ENCODE results near the gene PLD4.

Gene PLD4

GRCh38 chr14:104891664-104892530, 32.8 kb upstream of the PLD4 start:
- H3K9me3 ChIP-seq (ENCODE audit: control insufficient read depth, low read length): no peaks in the 10 kb centered on the region
- H3K14ac ChIP-seq (ENCODE audit: low read length in 2 of 2): no peak overlapping the region
- no peak overlapping the region for H2BK120ac ChIP-seq (ENCODE audit: low read depth, low read length)
- H3K4me1 ChIP-seq (ENCODE audit: control insufficient read depth, insufficient read depth, low read depth, low read length): peaks cover 13% of the 10 kb centered on the region
- 78% methylated on average over 13 of the region's 13 CpGs for WGBS
- H4K8ac ChIP-seq (ENCODE audit: low read length): peak overlapping the region; percentile 19
- no peak overlapping the region for H3K18ac ChIP-seq (ENCODE audit: low read depth in 1 of 2, low read length in 2 of 2)
- no peak overlapping the region for H2BK12ac ChIP-seq (ENCODE audit: low read length in 2 of 2)
- H3K36me3 ChIP-seq (ENCODE audit: control insufficient read depth in 1 of 2, insufficient read depth in 2 of 2, low read depth in 1 of 2, low read length in 2 of 2): peaks cover 32 to 74% of the 10 kb centered on the region in 2 experiments
- peaks cover 7% of the 10 kb centered on the region for H3K79me1 ChIP-seq (replicated peaks; ENCODE audit: low read length, poor library complexity, severe bottlenecking)
- H3K9ac ChIP-seq (ENCODE audit: low read length): no peak overlapping the region
- no peak overlapping the region for H3K4me3 ChIP-seq (ENCODE audit: insufficient read depth in 1 of 2, low read depth in 1 of 2, low read length in 2 of 2)
- no peak overlapping the region for H2AK5ac ChIP-seq (ENCODE audit: low read length, severe bottlenecking)
- H4K91ac ChIP-seq (ENCODE audit: low read length): peak overlapping the region; percentile 19
- H2BK15ac ChIP-seq (ENCODE audit: low read depth, poor library complexity, severe bottlenecking): no peak overlapping the region
- no peak overlapping the region for H2AFZ ChIP-seq (ENCODE audit: low read depth, low read length)
- no peak overlapping the region for H2BK5ac ChIP-seq (ENCODE audit: low read depth, low read length, poor library complexity, severe bottlenecking)
- no peak overlapping the region for H3K4me2 ChIP-seq (ENCODE audit: low read length, poor library complexity, severe bottlenecking)
- H3K27ac ChIP-seq (ENCODE audit: low read length, poor library complexity, severe bottlenecking): no peak overlapping the region
- no peak overlapping the region for H3K23ac ChIP-seq (ENCODE audit: low read length in 2 of 2)
- DNase-seq: no peak
- H3K4ac ChIP-seq (ENCODE audit: low read depth in 1 of 2, low read length in 2 of 2): no peak overlapping the region
- no peaks in the 10 kb centered on the region for H3K27me3 ChIP-seq (ENCODE audit: control insufficient read depth in 1 of 2, insufficient read depth in 1 of 2, low read length in 2 of 2)

GRCh38 chr14:104892531-104893434, 31.9 kb upstream of the PLD4 start:
- 78% methylated on average over 31 of the region's 31 CpGs for WGBS
- Histone ChIP-seq H3K14ac (ENCODE audit: low read length in 2 of 2) (peak overlapping the region in 1 of 2 experiments; percentile 47), H3K4me3 (ENCODE audit: insufficient read depth in 1 of 2, low read depth in 1 of 2, low read length in 2 of 2) (no peak overlapping the region)

GRCh38 chr14:104893435-104894207, 31.1 kb upstream of the PLD4 start:
- Histone ChIP-seq H3K4ac (ENCODE audit: low read depth in 1 of 2, low read length in 2 of 2) (no peak overlapping the region), H3K27ac (ENCODE audit: low read length, poor library complexity, severe bottlenecking) (no peak overlapping the region), H2BK12ac (ENCODE audit: low read length in 2 of 2) (no peak overlapping the region), H3K14ac (ENCODE audit: low read length in 2 of 2) (no peak overlapping the region), H2AFZ (ENCODE audit: low read depth, low read length) (no peak overlapping the region), H2AK5ac (ENCODE audit: low read length, severe bottlenecking) (no peak overlapping the region), H3K79me1 (replicated peaks; ENCODE audit: low read length, poor library complexity, severe bottlenecking) (peaks cover under 1% of the 10 kb centered on the region), H3K9me3 (ENCODE audit: control insufficient read depth, low read length) (no peaks in the 10 kb centered on the region), H3K9ac (ENCODE audit: low read length) (no peak overlapping the region), H3K18ac (ENCODE audit: low read depth in 1 of 2, low read length in 2 of 2) (no peak overlapping the region), H3K4me1 (ENCODE audit: control insufficient read depth, insufficient read depth, low read depth, low read length) (peaks cover 11% of the 10 kb centered on the region), H2BK5ac (ENCODE audit: low read depth, low read length, poor library complexity, severe bottlenecking) (no peak overlapping the region), H4K8ac (ENCODE audit: low read length) (no peak overlapping the region), H4K91ac (ENCODE audit: low read length) (no peak overlapping the region), H3K4me3 (ENCODE audit: insufficient read depth in 1 of 2, low read depth in 1 of 2, low read length in 2 of 2) (no peak overlapping the region), H3K27me3 (ENCODE audit: control insufficient read depth in 1 of 2, insufficient read depth in 1 of 2, low read length in 2 of 2) (no peaks in the 10 kb centered on the region), H3K36me3 (ENCODE audit: control insufficient read depth in 1 of 2, insufficient read depth in 2 of 2, low read depth in 1 of 2, low read length in 2 of 2) (peaks cover 17 to 68% of the 10 kb centered on the region in 2 experiments), H2BK120ac (ENCODE audit: low read depth, low read length) (no peak overlapping the region), H3K4me2 (ENCODE audit: low read length, poor library complexity, severe bottlenecking) (no peak overlapping the region), H3K23ac (ENCODE audit: low read length in 2 of 2) (no peak overlapping the region), H2BK15ac (ENCODE audit: low read depth, poor library complexity, severe bottlenecking) (no peak overlapping the region)
- DNase-seq: no peak
- 89% methylated on average over 38 of the region's 39 CpGs for WGBS

More at GRCh38 chr14:104892531-104893434, 31.9 kb upstream of the PLD4 start:
- H2BK5ac ChIP-seq (ENCODE audit: low read depth, low read length, poor library complexity, severe bottlenecking): no peak overlapping the region
- H3K9me3 ChIP-seq (ENCODE audit: control insufficient read depth, low read length): no peaks in the 10 kb centered on the region
- H3K9ac ChIP-seq (ENCODE audit: low read length): no peak overlapping the region
- peaks cover 3% of the 10 kb centered on the region for H3K79me1 ChIP-seq (replicated peaks; ENCODE audit: low read length, poor library complexity, severe bottlenecking)
- H2BK12ac ChIP-seq (ENCODE audit: low read length in 2 of 2): no peak overlapping the region
- H3K27me3 ChIP-seq (ENCODE audit: control insufficient read depth in 1 of 2, insufficient read depth in 1 of 2, low read length in 2 of 2): no peaks in the 10 kb centered on the region
- no peak for DNase-seq
- peaks cover 24 to 71% of the 10 kb centered on the region in 2 experiments for H3K36me3 ChIP-seq (ENCODE audit: control insufficient read depth in 1 of 2, insufficient read depth in 2 of 2, low read depth in 1 of 2, low read length in 2 of 2)
- H3K18ac ChIP-seq (ENCODE audit: low read depth in 1 of 2, low read length in 2 of 2): no peak overlapping the region
- no peak overlapping the region for H2AK5ac ChIP-seq (ENCODE audit: low read length, severe bottlenecking)
- H3K4me1 ChIP-seq (ENCODE audit: control insufficient read depth, insufficient read depth, low read depth, low read length): peaks cover 13% of the 10 kb centered on the region
- no peak overlapping the region for H2AFZ ChIP-seq (ENCODE audit: low read depth, low read length)
- no peak overlapping the region for H4K8ac ChIP-seq (ENCODE audit: low read length)
- H3K4ac ChIP-seq (ENCODE audit: low read depth in 1 of 2, low read length in 2 of 2): no peak overlapping the region
- H3K27ac ChIP-seq (ENCODE audit: low read length, poor library complexity, severe bottlenecking): no peak overlapping the region
- no peak overlapping the region for H2BK15ac ChIP-seq (ENCODE audit: low read depth, poor library complexity, severe bottlenecking)
- H3K23ac ChIP-seq (ENCODE audit: low read length in 2 of 2): no peak overlapping the region
- H4K91ac ChIP-seq (ENCODE audit: low read length): no peak overlapping the region
- H3K4me2 ChIP-seq (ENCODE audit: low read length, poor library complexity, severe bottlenecking): no peak overlapping the region
- H2BK120ac ChIP-seq (ENCODE audit: low read depth, low read length): no peak overlapping the region
